Measurements from ENCODE around the gene S100A3.
"Not testable (repeated sequence)": the region's sequence is repeated elsewhere in the genome, so short reads cannot be mapped to it uniquely, and the experiment has no call there.

S100A3 gene

DNA sequence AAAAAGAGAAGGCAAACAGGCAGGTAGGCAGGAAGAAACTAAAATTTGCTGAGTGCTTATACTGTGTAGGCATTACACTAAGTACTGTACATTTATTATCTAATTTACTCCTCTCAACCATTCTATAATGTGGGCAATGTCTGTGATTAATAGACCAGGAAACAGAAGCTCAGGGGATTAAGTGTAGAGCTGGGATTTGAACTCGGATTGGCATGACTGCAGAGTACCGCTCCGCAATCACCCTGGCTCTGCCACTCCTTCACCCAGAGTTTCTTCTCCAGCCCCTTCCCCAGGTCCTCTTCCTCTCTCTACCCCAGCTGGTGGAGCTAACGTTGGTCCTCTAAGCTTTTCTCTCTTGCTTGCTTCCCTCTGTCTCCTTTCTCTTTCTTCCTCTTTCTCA, 28.1 kb upstream of the S100A3 start:
- no peak overlapping the region for H3K23ac ChIP-seq (ENCODE audit: low read length in 2 of 2)
- no peak overlapping the region for H2AFZ ChIP-seq (ENCODE audit: low read depth, low read length)
- H3K36me3 ChIP-seq (ENCODE audit: control insufficient read depth in 1 of 2, insufficient read depth in 2 of 2, low read depth in 1 of 2, low read length in 2 of 2), result peaks cover 0 to 3% of the 10 kb centered on the region in 2 experiments
- no peak for DNase-seq
- no peak overlapping the region for H3K4me2 ChIP-seq (ENCODE audit: low read length, poor library complexity, severe bottlenecking)
- H3K27me3 ChIP-seq (ENCODE audit: control insufficient read depth in 1 of 2, insufficient read depth in 1 of 2, low read length in 2 of 2), result no peaks in the 10 kb centered on the region
- H3K27ac ChIP-seq (ENCODE audit: low read length, poor library complexity, severe bottlenecking), result no peak overlapping the region
- H3K4ac ChIP-seq (ENCODE audit: low read depth in 1 of 2, low read length in 2 of 2), result no peak overlapping the region
- no peak overlapping the region for H3K9ac ChIP-seq (ENCODE audit: low read length)
- no peak overlapping the region for H4K8ac ChIP-seq (ENCODE audit: low read length)
- H3K4me3 ChIP-seq (ENCODE audit: insufficient read depth in 1 of 2, low read depth in 1 of 2, low read length in 2 of 2), result no peak overlapping the region
- H3K4me1 ChIP-seq (ENCODE audit: control insufficient read depth, insufficient read depth, low read depth, low read length), result peaks cover 8% of the 10 kb centered on the region
- no peak overlapping the region for H2BK5ac ChIP-seq (ENCODE audit: low read depth, low read length, poor library complexity, severe bottlenecking)
- no peak overlapping the region for H3K18ac ChIP-seq (ENCODE audit: low read depth in 1 of 2, low read length in 2 of 2)
- no peaks in the 10 kb centered on the region for H3K9me3 ChIP-seq (ENCODE audit: control insufficient read depth, low read length)
- H2BK15ac ChIP-seq (ENCODE audit: low read depth, poor library complexity, severe bottlenecking), result no peak overlapping the region
- 100% methylated on average over 3 of the region's 4 CpGs for WGBS
- H2BK12ac ChIP-seq (ENCODE audit: low read length in 2 of 2), result no peak overlapping the region
- H2AK5ac ChIP-seq (ENCODE audit: low read length, severe bottlenecking), result peak overlapping the region; percentile 17
- no peaks in the 10 kb centered on the region for H3K79me1 ChIP-seq (replicated peaks; ENCODE audit: low read length, poor library complexity, severe bottlenecking)
- no peak overlapping the region for H2BK120ac ChIP-seq (ENCODE audit: low read depth, low read length)
- H3K14ac ChIP-seq (ENCODE audit: low read length in 2 of 2), result no peak overlapping the region
- no peak overlapping the region for H4K91ac ChIP-seq (ENCODE audit: low read length)

DNA sequence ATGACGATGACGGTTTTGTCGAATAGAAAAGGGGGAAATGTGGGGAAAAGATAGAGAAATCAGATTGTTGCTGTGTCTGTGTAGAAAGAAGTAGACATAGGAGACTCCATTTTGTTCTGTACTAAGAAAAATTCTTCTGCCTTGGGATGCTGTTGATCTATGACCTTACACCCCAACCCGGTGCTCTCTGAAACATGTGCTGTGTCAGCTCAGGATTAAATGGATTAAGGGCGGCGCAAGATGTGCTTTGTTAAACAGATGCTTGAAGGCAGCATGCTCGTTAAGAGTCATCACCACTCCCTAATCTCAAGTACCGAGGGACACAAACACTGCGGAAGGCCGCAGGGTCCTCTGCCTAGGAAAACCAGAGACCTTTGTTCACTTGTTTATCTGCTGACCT, 26.4 kb upstream of the S100A3 start:
- not testable (repeated sequence) for H3K27me3 ChIP-seq (ENCODE audit: control insufficient read depth in 1 of 2, insufficient read depth in 1 of 2, low read length in 2 of 2); H3K9ac ChIP-seq (ENCODE audit: low read length); H3K18ac ChIP-seq (ENCODE audit: low read depth in 1 of 2, low read length in 2 of 2); H2BK120ac ChIP-seq (ENCODE audit: low read depth, low read length); H4K91ac ChIP-seq (ENCODE audit: low read length); H3K27ac ChIP-seq (ENCODE audit: low read length, poor library complexity, severe bottlenecking); H4K8ac ChIP-seq (ENCODE audit: low read length); H3K36me3 ChIP-seq (ENCODE audit: control insufficient read depth in 1 of 2, insufficient read depth in 2 of 2, low read depth in 1 of 2, low read length in 2 of 2); H2BK5ac ChIP-seq (ENCODE audit: low read depth, low read length, poor library complexity, severe bottlenecking); H2AFZ ChIP-seq (ENCODE audit: low read depth, low read length); H2BK12ac ChIP-seq (ENCODE audit: low read length in 2 of 2); H3K23ac ChIP-seq (ENCODE audit: low read length in 2 of 2); H3K4me3 ChIP-seq (ENCODE audit: insufficient read depth in 1 of 2, low read depth in 1 of 2, low read length in 2 of 2); H3K4me2 ChIP-seq (ENCODE audit: low read length, poor library complexity, severe bottlenecking); H3K4me1 ChIP-seq (ENCODE audit: control insufficient read depth, insufficient read depth, low read depth, low read length); H3K4ac ChIP-seq (ENCODE audit: low read depth in 1 of 2, low read length in 2 of 2); H3K79me1 ChIP-seq (replicated peaks; ENCODE audit: low read length, poor library complexity, severe bottlenecking); H3K14ac ChIP-seq (ENCODE audit: low read length in 2 of 2); DNase-seq; H2AK5ac ChIP-seq (ENCODE audit: low read length, severe bottlenecking); H2BK15ac ChIP-seq (ENCODE audit: low read depth, poor library complexity, severe bottlenecking); H3K9me3 ChIP-seq (ENCODE audit: control insufficient read depth, low read length)
- WGBS, result 75% methylated on average over 6 of the region's 10 CpGs

DNA sequence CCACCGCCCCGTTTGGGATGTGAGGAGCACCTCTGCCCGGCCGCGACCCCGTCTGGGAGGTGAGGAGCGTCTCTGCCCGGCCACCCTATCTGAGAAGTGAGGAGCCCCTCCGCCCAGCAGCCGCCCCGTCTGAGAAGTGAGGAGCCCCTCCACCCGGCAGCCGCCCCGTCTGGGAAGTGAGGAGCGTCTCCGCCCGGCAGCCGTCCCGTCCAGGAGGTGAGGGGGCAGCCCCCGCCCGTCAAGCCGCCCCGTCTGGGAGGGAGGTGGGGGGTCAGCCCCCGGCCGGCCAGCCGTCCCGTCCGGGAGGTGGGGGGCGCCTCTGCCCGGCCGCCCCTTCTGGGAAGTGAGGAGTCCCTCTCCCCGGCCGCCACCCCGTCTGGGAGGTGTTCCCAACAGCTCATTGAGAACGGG, 26.0 kb upstream of the S100A3 start:
- not testable (repeated sequence) for H3K14ac ChIP-seq (ENCODE audit: low read length in 2 of 2); H2AFZ ChIP-seq (ENCODE audit: low read depth, low read length); DNase-seq

DNA sequence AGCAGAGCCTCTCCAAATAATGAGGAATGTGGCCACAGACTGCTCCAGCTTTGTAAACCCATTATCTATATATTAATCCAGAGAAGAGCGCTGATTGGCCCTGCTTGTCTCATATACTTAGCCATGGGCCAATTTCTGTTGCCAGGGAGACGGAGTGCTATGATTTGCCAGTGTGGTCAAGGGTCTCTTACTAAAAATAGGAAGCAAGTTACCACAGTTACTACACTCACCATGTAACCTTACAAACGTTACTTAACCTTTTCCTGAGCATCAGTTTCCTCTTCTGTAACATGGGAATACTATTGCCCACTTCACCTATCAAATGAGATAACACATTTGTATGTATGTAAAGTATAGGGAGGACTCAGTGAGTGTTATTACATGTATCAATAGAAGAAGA, 24.3 kb upstream of the S100A3 start:
- peak; percentile 71 for DNase-seq
- Histone ChIP-seq H3K23ac (ENCODE audit: low read length in 2 of 2) (no peak overlapping the region), H3K4me3 (ENCODE audit: insufficient read depth in 1 of 2, low read depth in 1 of 2, low read length in 2 of 2) (peak overlapping the region in 1 of 2 experiments; percentile 14), H3K4me2 (ENCODE audit: low read length, poor library complexity, severe bottlenecking) (no peak overlapping the region), H2AFZ (ENCODE audit: low read depth, low read length) (no peak overlapping the region), H3K36me3 (ENCODE audit: control insufficient read depth in 1 of 2, insufficient read depth in 2 of 2, low read depth in 1 of 2, low read length in 2 of 2) (peaks cover 0 to 3% of the 10 kb centered on the region in 2 experiments), H3K79me1 (replicated peaks; ENCODE audit: low read length, poor library complexity, severe bottlenecking) (no peaks in the 10 kb centered on the region), H4K8ac (ENCODE audit: low read length) (no peak overlapping the region), H3K18ac (ENCODE audit: low read depth in 1 of 2, low read length in 2 of 2) (no peak overlapping the region), H2BK12ac (ENCODE audit: low read length in 2 of 2) (peak overlapping the region in 1 of 2 experiments; percentile 29), H3K4me1 (ENCODE audit: control insufficient read depth, insufficient read depth, low read depth, low read length) (peaks cover 9% of the 10 kb centered on the region), H3K27me3 (ENCODE audit: control insufficient read depth in 1 of 2, insufficient read depth in 1 of 2, low read length in 2 of 2) (no peaks in the 10 kb centered on the region), H4K91ac (ENCODE audit: low read length) (no peak overlapping the region), H3K27ac (ENCODE audit: low read length, poor library complexity, severe bottlenecking) (no peak overlapping the region), H3K9ac (ENCODE audit: low read length) (peak overlapping the region; percentile 69), H2BK5ac (ENCODE audit: low read depth, low read length, poor library complexity, severe bottlenecking) (no peak overlapping the region), H3K14ac (ENCODE audit: low read length in 2 of 2) (no peak overlapping the region), H2BK120ac (ENCODE audit: low read depth, low read length) (no peak overlapping the region), H2BK15ac (ENCODE audit: low read depth, poor library complexity, severe bottlenecking) (no peak overlapping the region), H3K9me3 (ENCODE audit: control insufficient read depth, low read length) (no peaks in the 10 kb centered on the region), H2AK5ac (ENCODE audit: low read length, severe bottlenecking) (peak overlapping the region; percentile 92), H3K4ac (ENCODE audit: low read depth in 1 of 2, low read length in 2 of 2) (no peak overlapping the region)
- 93% methylated on average over 2 of the region's 3 CpGs for WGBS

More for the DNA sequence above, 26.0 kb upstream of the S100A3 start:
- not testable (repeated sequence) for H3K9me3 ChIP-seq (ENCODE audit: control insufficient read depth, low read length); H2BK120ac ChIP-seq (ENCODE audit: low read depth, low read length); H2AK5ac ChIP-seq (ENCODE audit: low read length, severe bottlenecking); H2BK5ac ChIP-seq (ENCODE audit: low read depth, low read length, poor library complexity, severe bottlenecking); H3K9ac ChIP-seq (ENCODE audit: low read length); H3K23ac ChIP-seq (ENCODE audit: low read length in 2 of 2); H3K4me3 ChIP-seq (ENCODE audit: insufficient read depth in 1 of 2, low read depth in 1 of 2, low read length in 2 of 2); H2BK12ac ChIP-seq (ENCODE audit: low read length in 2 of 2); H3K36me3 ChIP-seq (ENCODE audit: control insufficient read depth in 1 of 2, insufficient read depth in 2 of 2, low read depth in 1 of 2, low read length in 2 of 2); H3K4ac ChIP-seq (ENCODE audit: low read depth in 1 of 2, low read length in 2 of 2); H2BK15ac ChIP-seq (ENCODE audit: low read depth, poor library complexity, severe bottlenecking); H4K91ac ChIP-seq (ENCODE audit: low read length); H3K27me3 ChIP-seq (ENCODE audit: control insufficient read depth in 1 of 2, insufficient read depth in 1 of 2, low read length in 2 of 2); H3K79me1 ChIP-seq (replicated peaks; ENCODE audit: low read length, poor library complexity, severe bottlenecking); H4K8ac ChIP-seq (ENCODE audit: low read length); H3K18ac ChIP-seq (ENCODE audit: low read depth in 1 of 2, low read length in 2 of 2); H3K4me1 ChIP-seq (ENCODE audit: control insufficient read depth, insufficient read depth, low read depth, low read length); H3K27ac ChIP-seq (ENCODE audit: low read length, poor library complexity, severe bottlenecking); H3K4me2 ChIP-seq (ENCODE audit: low read length, poor library complexity, severe bottlenecking)
- WGBS, result 97% methylated on average over 29 of the region's 35 CpGs

All from mesenchymal stem cell (in vitro differentiated cells and primary cell).